Measurements from ENCODE around the gene CACNA1B. TPM values are rescaled to one million over a fixed set of nuclear protein-coding genes. Genes with fewer than 3 reads are reported as not detected.

CACNA1B gene
- total RNA-seq, 1 donor from 2014 or later, result 0.84 TPM

GRCh38 chr9:137919095-137919465 lies 41.5 kb downstream of the CACNA1B start:
- no peak for DNase-seq (ENCODE audit: low read depth)
- Histone ChIP-seq H3K4me3 (ENCODE audit: low read depth, low read length) (no peak overlapping the region), H3K36me3 (ENCODE audit: control insufficient read depth, insufficient read depth, low read length) (no peaks in the 10 kb centered on the region), H3K27me3 (ENCODE audit: control insufficient read depth, insufficient read depth, low read length) (no peaks in the 10 kb centered on the region)
- TF ChIP-seq CTCF (IDR thresholded peaks at IDR 0.05; ENCODE audit: insufficient read depth, low read length, poor library complexity, severe bottlenecking), result no peak

GRCh38 chr9:137919649-137920141 lies 42.1 kb downstream of the CACNA1B start:
- H3K27me3 ChIP-seq (ENCODE audit: control insufficient read depth, insufficient read depth, low read length), result no peaks in the 10 kb centered on the region
- no peaks in the 10 kb centered on the region for H3K36me3 ChIP-seq (ENCODE audit: control insufficient read depth, insufficient read depth, low read length)
- H3K4me3 ChIP-seq (ENCODE audit: low read depth, low read length), result no peak overlapping the region
- no peak for TF ChIP-seq CTCF (IDR thresholded peaks at IDR 0.05; ENCODE audit: insufficient read depth, low read length, poor library complexity, severe bottlenecking)
- no peak for DNase-seq (ENCODE audit: low read depth)

- Histone ChIP-seq H3K27me3 (ENCODE audit: control insufficient read depth, insufficient read depth, low read length) (no peaks in the 10 kb centered on the region), H3K4me3 (ENCODE audit: low read depth, low read length) (no peak overlapping the region), H3K36me3 (ENCODE audit: control insufficient read depth, insufficient read depth, low read length) (no peaks in the 10 kb centered on the region)
- DNase-seq (ENCODE audit: low read depth), result no peak
- TF ChIP-seq CTCF (IDR thresholded peaks at IDR 0.05; ENCODE audit: insufficient read depth, low read length, poor library complexity, severe bottlenecking), result no peak
Measured at GRCh38 chr9:137920753-137921152, 43.2 kb downstream of the CACNA1B start.

GRCh38 chr9:137924169-137924568 lies 46.6 kb downstream of the CACNA1B start:
- Histone ChIP-seq H3K4me3 (ENCODE audit: low read depth, low read length) (no peak overlapping the region), H3K36me3 (ENCODE audit: control insufficient read depth, insufficient read depth, low read length) (no peaks in the 10 kb centered on the region), H3K27me3 (ENCODE audit: control insufficient read depth, insufficient read depth, low read length) (no peaks in the 10 kb centered on the region)
- TF ChIP-seq CTCF (IDR thresholded peaks at IDR 0.05; ENCODE audit: insufficient read depth, low read length, poor library complexity, severe bottlenecking), result no peak
- no peak for DNase-seq (ENCODE audit: low read depth)

GRCh38 chr9:137924761-137925369 lies 47.3 kb downstream of the CACNA1B start:
- H3K36me3 ChIP-seq (ENCODE audit: control insufficient read depth, insufficient read depth, low read length), result no peaks in the 10 kb centered on the region
- no peak for TF ChIP-seq CTCF (IDR thresholded peaks at IDR 0.05; ENCODE audit: insufficient read depth, low read length, poor library complexity, severe bottlenecking)
- H3K4me3 ChIP-seq (ENCODE audit: low read depth, low read length), result no peak overlapping the region
- H3K27me3 ChIP-seq (ENCODE audit: control insufficient read depth, insufficient read depth, low read length), result no peaks in the 10 kb centered on the region
- no peak for DNase-seq (ENCODE audit: low read depth)

GRCh38 chr9:137943655-137944054 lies 66.1 kb downstream of the CACNA1B start:
- TF ChIP-seq CTCF (IDR thresholded peaks at IDR 0.05; ENCODE audit: insufficient read depth, low read length, poor library complexity, severe bottlenecking), result no peak
- no peak for DNase-seq (ENCODE audit: low read depth)
- no peaks in the 10 kb centered on the region for H3K27me3 ChIP-seq (ENCODE audit: control insufficient read depth, insufficient read depth, low read length)

More at GRCh38 chr9:137943655-137944054, 66.1 kb downstream of the CACNA1B start:
- no peaks in the 10 kb centered on the region for H3K36me3 ChIP-seq (ENCODE audit: control insufficient read depth, insufficient read depth, low read length)
- no peak overlapping the region for H3K4me3 ChIP-seq (ENCODE audit: low read depth, low read length)
